Adrenal gland (tissue), 12 donors: ENCODE measurements around the gene APOC3. TPM values are rescaled to one million over a fixed set of nuclear protein-coding genes. Genes with fewer than 3 reads are reported as not detected.

Experiments used
- DNase-seq, 7 donors: peaks; one replicate each; pipeline ENCODE4 v3.0.0-alpha.2; 2019 to 2020
- H3K27ac ChIP-seq, 5 donors: fragments of 200-600 bp; sonication (generic) in 4 of 5; 1 replicate in 3 of 5; 2 replicates in 2 of 5; pipeline versions ENCODE4 v1.5.1 to v1.8.0; 2016 to 2020; ENCODE audit warnings: mild to moderate bottlenecking in 1 of 5
- H3K27me3 ChIP-seq: fragments of 200-600 bp; 2 replicates; pipeline ENCODE4 v1.8.0; 2021
- H3K36me3 ChIP-seq, 2 donors: fragments of 200-600 bp; replicated peaks in 1 of 2; 1 replicate in 1 of 2; 2 replicates in 1 of 2; pipeline versions ENCODE4 v1.5.1 to v1.8.0; 2018 to 2022
- H3K4me1 ChIP-seq, 2 donors: fragments of 200-600 bp; replicated peaks in 1 of 2; 1 replicate in 1 of 2; 2 replicates in 1 of 2; pipeline versions ENCODE4 v1.5.1 to v1.8.0; 2018 to 2021
- H3K4me3 ChIP-seq, 4 donors: fragments of 200-600 bp; sonication (generic) in 3 of 4; one replicate each; pipeline ENCODE4 v1.5.1; 2016 to 2018
- H3K9me3 ChIP-seq, 3 donors: fragments of 200-600 bp; sonication (generic) in 1 of 3; replicated peaks in 1 of 3; 1 replicate in 2 of 3; 2 replicates in 1 of 3; pipeline versions ENCODE4 v1.5.1 to v1.8.0; 2016 to 2021
- CTCF ChIP-seq, 6 experiments: fragments of 450-650 bp in 4 of 6; fragments of 200-600 bp in 2 of 6; sonication (generic) in 1 of 6; IDR thresholded peaks; 1 replicate in 5 of 6; 2 replicates in 1 of 6; pipeline versions ENCODE4 v1.5.1 to v1.8.0; 2016 to 2021; ENCODE audit warnings: antibody characterized with exemption in 6 of 6, mild to moderate bottlenecking in 2 of 6, moderate library complexity in 1 of 6
- POLR2A ChIP-seq, 2 donors: fragments of 450-650 bp; IDR thresholded peaks; one replicate each; pipeline ENCODE4 v1.6.1; 2017; ENCODE audit warnings: antibody characterized with exemption in 2 of 2, mild to moderate bottlenecking in 2 of 2, moderate library complexity in 1 of 2
- WGBS, 4 donors: extraction: QIAGEN DNeasy Blood & Tissue Kit in 2 of 4; methylation state at CpG; one replicate each; pipeline versions ENCODE4 v1.1.5 to v1.1.7; 2013 to 2017; 5-methylcytosine and 5-hydroxymethylcytosine counted together
- intact Hi-C, 2 donors: fragments of 100-400 bp; cut with DNase I; formaldehyde crosslinking; loops; one replicate each; pipeline versions ENCODE4 v1.14.1 to v1.15.0; 2022 to 2023
- polyA plus RNA-seq, 3 donors: library from polyadenylated mRNA; stranded (reverse); fragments of 200-250 nt in 2 of 3; fragments of 350-450 nt in 1 of 3; fragmentation: Illumina TruSeq in 1 of 3; extraction: RNeasy Lipid Tissue Mini Kit (QIAGEN cat#74804) in 1 of 3; gene quantifications; one replicate each; pipeline ENCODE4 v1.2.3, GENCODE V29; 2013 to 2014
- total RNA-seq, 9 donors: library from RNA; depleted of rRNA in 4 of 9; stranded (reverse); fragments of >200 nt in 4 of 9; fragments of 120-200 nt in 1 of 9; fragmentation: NEBNext Ultra II Directional in 1 of 9; extraction: Animal tissue kit (Norgen Biotek cat#: 25700) in 1 of 9; gene quantifications; one replicate each; pipeline versions ENCODE4 v1.1.0 to v1.2.4, GENCODE V29; 2013 to 2023
- donor health status: healthy with polysubstance abuse.
- donor health status: Bipolar disorder and iron deficiency.
- donor health status: DM: yes; HTN: yes; CAD: no.
- donor health status: DM: no; HTN: no; CAD: no.
- donor health status: DM: no; HTN: no; CAD: no.
- donor health status: DM: yes; HTN: yes; CAD: no.

The APOC3 gene
- total and polyA plus RNA-seq, 12 donors: 0.20 to 3.1 (median 1.0) TPM; not detected in 5

DNA sequence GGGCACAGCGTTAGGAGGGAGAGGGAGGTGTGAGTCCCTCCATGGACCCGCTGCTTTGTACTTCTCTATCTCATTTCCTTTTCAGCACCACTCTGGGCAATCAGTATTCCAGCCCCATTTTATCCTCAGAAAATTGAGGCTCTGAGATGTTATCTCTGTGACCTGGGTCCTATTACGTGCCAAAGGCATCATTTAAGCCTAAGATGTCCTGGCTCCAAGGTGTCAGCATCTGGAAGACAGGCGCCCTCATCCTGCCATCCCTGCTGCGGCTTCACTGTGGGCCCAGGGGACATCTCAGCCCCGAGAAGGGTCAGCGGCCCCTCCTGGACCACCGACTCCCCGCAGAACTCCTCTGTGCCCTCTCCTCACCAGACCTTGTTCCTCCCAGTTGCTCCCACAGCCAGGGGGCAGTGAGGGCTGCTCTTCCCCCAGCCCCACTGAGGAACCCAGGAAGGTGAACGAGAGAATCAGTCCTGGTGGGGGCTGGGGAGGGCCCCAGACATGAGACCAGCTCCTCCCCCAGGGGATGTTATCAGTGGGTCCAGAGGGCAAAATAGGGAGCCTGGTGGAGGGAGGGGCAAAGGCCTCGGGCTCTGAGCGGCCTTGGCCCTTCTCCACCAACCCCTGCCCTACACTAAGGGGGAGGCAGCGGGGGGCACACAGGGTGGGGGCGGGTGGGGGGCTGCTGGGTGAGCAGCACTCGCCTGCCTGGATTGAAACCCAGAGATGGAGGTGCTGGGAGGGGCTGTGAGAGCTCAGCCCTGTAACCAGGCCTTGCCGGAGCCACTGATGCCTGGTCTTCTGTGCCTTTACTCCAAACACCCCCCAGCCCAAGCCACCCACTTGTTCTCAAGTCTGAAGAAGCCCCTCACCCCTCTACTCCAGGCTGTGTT lies 829 bp upstream of the APOC3 start:
- H3K36me3 ChIP-seq: no peaks in the 10 kb centered on the region
- H3K27ac ChIP-seq: no peak overlapping the region
- WGBS, 4 donors: 67 to 80% (median 71%) methylated on average over 9 to 16 of the region's 16 CpGs
- H3K4me3 ChIP-seq: no peak overlapping the region
- H3K4me1 ChIP-seq: no peaks in the 10 kb centered on the region
- no peak for DNase-seq
- no peaks in the 10 kb centered on the region for H3K9me3 ChIP-seq
- TF ChIP-seq POLR2A (IDR thresholded peaks at IDR 0.05): no peak
- no peak for TF ChIP-seq CTCF (IDR thresholded peaks at IDR 0.05)
- H3K27me3 ChIP-seq: no peaks in the 10 kb centered on the region
- intact Hi-C loops: no loop called here

- H3K4me1 ChIP-seq: peaks cover 4 to 5% of the 10 kb centered on the region in 2 donors
- H3K4me3 ChIP-seq: no peak overlapping the region
- no peak for DNase-seq
- intact Hi-C loops: no loop called here
- H3K9me3 ChIP-seq: no peaks in the 10 kb centered on the region
- WGBS, 4 donors: 95 to 97% (median 96%) methylated on average over 9 to 17 of the region's 17 CpGs
- H3K27ac ChIP-seq: no peak overlapping the region
- H3K27me3 ChIP-seq: no peaks in the 10 kb centered on the region
- TF ChIP-seq POLR2A (IDR thresholded peaks at IDR 0.05) (no peak), CTCF (IDR thresholded peaks at IDR 0.05) (no peak)
- no peaks in the 10 kb centered on the region for H3K36me3 ChIP-seq
These were observed 641 bp downstream of the APOC3 start for GRCh38 chr11:116830184-116830912.

DNA sequence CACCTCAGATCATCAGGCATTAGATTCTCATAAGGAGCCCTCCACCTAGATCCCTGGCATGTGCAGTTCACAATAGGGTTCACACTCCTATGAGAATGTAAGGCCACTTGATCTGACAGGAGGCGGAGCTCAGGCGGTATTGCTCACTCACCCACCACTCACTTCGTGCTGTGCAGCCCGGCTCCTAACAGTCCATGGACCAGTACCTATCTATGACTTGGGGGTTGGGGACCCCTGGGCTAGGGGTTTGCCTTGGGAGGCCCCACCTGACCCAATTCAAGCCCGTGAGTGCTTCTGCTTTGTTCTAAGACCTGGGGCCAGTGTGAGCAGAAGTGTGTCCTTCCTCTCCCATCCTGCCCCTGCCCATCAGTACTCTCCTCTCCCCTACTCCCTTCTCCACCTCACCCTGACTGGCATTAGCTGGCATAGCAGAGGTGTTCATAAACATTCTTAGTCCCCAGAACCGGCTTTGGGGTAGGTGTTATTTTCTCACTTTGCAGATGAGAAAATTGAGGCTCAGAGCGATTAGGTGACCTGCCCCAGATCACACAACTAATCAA lies 2.2 kb downstream of the APOC3 start:
- intact Hi-C loops: no loop called here

More for the DNA sequence above, 2.2 kb downstream of the APOC3 start:
- no peak for DNase-seq
- WGBS, 4 donors: 93 to 97% (median 95%) methylated on average over 5 to 7 of the region's 7 CpGs
- Histone ChIP-seq H3K4me1 (peaks cover 9 to 17% of the 10 kb centered on the region in 2 donors), H3K27ac (no peak overlapping the region), H3K27me3 (no peaks in the 10 kb centered on the region), H3K4me3 (no peak overlapping the region), H3K36me3 (no peaks in the 10 kb centered on the region), H3K9me3 (no peaks in the 10 kb centered on the region)
- TF ChIP-seq CTCF (IDR thresholded peaks at IDR 0.05) (no peak), POLR2A (IDR thresholded peaks at IDR 0.05) (no peak)
